Astrocyte of the cerebellum (primary cell): ENCODE data around the gene INPP5A.
"Not testable (repeated sequence)": the region's sequence is repeated elsewhere in the genome, so short reads cannot be mapped to it uniquely, and the experiment has no call there.

Experiments
- DNase-seq: peaks from one replicate; pipeline ENCODE4 v3.0.0-alpha.2; 2011; ENCODE audit warnings: low read depth
- H3K4me3 ChIP-seq: 2 replicates; pipeline ENCODE4 v1.5.1; 2011; ENCODE audit warnings: mild to moderate bottlenecking, low read depth, low read length, moderate library complexity
- in situ Hi-C: cut with HindIII; loops from 2 replicates; pipeline ENCODE4 v1.10.0; 2017; ENCODE audit warnings: low sequenced_read_pairs
- TF ChIP-seq, protein P1 (sequence below): IDR thresholded peaks from 2 replicates; pipeline ENCODE4 v1.5.1; 2012; ENCODE audit warnings: low read length, low read depth, moderate library complexity, mild to moderate bottlenecking; ENCODE audit errors: missing control alignments

The INPP5A gene

GRCh38 chr10:132593900-132594876 lies 56.6 kb downstream of the INPP5A start:
- no peak for DNase-seq
- in situ Hi-C loops, result no loop called here
- TF ChIP-seq, protein P1, sequence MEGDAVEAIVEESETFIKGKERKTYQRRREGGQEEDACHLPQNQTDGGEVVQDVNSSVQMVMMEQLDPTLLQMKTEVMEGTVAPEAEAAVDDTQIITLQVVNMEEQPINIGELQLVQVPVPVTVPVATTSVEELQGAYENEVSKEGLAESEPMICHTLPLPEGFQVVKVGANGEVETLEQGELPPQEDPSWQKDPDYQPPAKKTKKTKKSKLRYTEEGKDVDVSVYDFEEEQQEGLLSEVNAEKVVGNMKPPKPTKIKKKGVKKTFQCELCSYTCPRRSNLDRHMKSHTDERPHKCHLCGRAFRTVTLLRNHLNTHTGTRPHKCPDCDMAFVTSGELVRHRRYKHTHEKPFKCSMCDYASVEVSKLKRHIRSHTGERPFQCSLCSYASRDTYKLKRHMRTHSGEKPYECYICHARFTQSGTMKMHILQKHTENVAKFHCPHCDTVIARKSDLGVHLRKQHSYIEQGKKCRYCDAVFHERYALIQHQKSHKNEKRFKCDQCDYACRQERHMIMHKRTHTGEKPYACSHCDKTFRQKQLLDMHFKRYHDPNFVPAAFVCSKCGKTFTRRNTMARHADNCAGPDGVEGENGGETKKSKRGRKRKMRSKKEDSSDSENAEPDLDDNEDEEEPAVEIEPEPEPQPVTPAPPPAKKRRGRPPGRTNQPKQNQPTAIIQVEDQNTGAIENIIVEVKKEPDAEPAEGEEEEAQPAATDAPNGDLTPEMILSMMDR, result no peak
- no peak overlapping the region for H3K4me3 ChIP-seq

DNA sequence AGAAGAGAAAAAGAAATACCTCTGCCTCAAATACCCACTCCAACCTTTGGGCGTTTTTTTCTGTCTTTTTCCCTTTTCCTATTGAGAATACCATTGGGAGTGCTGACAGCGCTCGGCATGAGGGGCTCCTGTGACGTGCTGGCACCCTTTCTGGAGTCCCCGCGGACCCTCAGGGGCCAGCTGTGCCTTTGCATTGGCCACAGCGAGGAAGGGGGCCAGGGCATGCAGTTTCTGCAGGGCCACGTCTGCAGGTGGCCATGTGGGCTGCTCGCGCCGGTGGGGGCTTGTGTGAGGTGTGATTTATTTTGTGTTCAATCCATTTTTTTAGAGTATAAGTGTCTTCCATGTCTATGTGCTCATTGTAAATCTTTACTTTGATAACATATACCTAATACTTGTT lies 57.4 kb downstream of the INPP5A start:
- TF ChIP-seq, protein P1, result no peak
- in situ Hi-C loops, result no loop called here
- H3K4me3 ChIP-seq, result no peak overlapping the region
- no peak for DNase-seq

GRCh38 chr10:132595854-132596253 lies 58.3 kb downstream of the INPP5A start:
- in situ Hi-C loops, result no loop called here
- peak; percentile 68 for DNase-seq
- TF ChIP-seq, protein P1, result no peak
- H3K4me3 ChIP-seq, result no peak overlapping the region

GRCh38 chr10:132596742-132597279 lies 59.2 kb downstream of the INPP5A start:
- in situ Hi-C loops, result no loop called here
- DNase-seq, result no peak
- H3K4me3 ChIP-seq, result no peak overlapping the region

DNA sequence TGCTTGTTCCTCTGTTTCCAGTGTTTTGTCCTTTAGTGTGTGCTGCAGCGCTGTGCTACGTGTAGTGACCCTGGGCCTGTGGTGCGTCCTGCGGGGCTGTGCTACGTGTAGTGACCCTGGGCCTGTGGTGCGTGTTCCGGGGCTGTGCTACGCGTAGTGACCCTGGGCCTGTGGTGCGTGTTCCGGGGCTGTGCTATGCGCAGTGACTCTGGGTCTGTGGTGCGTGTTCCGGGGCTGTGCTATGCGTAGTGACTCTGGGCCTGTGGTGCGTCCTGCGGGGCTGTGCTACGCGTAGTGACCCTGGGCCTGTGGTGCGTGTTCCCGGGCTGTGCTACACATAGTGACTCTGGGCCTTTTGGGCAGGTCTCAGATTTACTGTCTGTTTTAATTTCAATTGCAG lies 60.1 kb downstream of the INPP5A start:
- in situ Hi-C loops, result no loop called here
- DNase-seq, result no peak
- TF ChIP-seq, protein P1, result no peak
- no peak overlapping the region for H3K4me3 ChIP-seq

More at GRCh38 chr10:132596742-132597279, 59.2 kb downstream of the INPP5A start:
- TF ChIP-seq, protein P1, result no peak

GRCh38 chr10:132599023-132599618 lies 61.5 kb downstream of the INPP5A start:
- H3K4me3 ChIP-seq, DNase-seq, in situ Hi-C loops: not testable (repeated sequence)
